Fibroblast of the aortic adventitia (primary cell): ENCODE data around the gene NUPR1. TPM values are rescaled to one million over a fixed set of nuclear protein-coding genes. Genes with fewer than 3 reads are reported as not detected.
"Not testable (repeated sequence)": the region's sequence is repeated elsewhere in the genome, so short reads cannot be mapped to it uniquely, and the experiment has no call there.

Source experiments
- DNase-seq: peaks from one replicate; pipeline ENCODE4 v3.0.0-alpha.2; 2010; ENCODE audit warnings: low read depth
- H3K4me3 ChIP-seq: 2 replicates; pipeline ENCODE4 v1.5.1; 2011; ENCODE audit warnings: low read depth, mild to moderate bottlenecking, control low read depth, low read length, moderate library complexity
- total RNA-seq: library from RNA; depleted of rRNA; stranded (reverse); fragments of >200 nt; gene quantifications from 2 replicates; pipeline ENCODE4 v1.2.3, GENCODE V29; 2012; ENCODE audit warnings: low replicate concordance
- TF ChIP-seq, protein P1 (sequence below): IDR thresholded peaks from 2 replicates; pipeline ENCODE4 v1.5.1; 2011; ENCODE audit warnings: mild to moderate bottlenecking, low read length, control low read depth, inconsistent platforms; ENCODE audit not compliant: insufficient read depth

Gene NUPR1
- total RNA-seq, 1 donor: 28.8 TPM

DNA sequence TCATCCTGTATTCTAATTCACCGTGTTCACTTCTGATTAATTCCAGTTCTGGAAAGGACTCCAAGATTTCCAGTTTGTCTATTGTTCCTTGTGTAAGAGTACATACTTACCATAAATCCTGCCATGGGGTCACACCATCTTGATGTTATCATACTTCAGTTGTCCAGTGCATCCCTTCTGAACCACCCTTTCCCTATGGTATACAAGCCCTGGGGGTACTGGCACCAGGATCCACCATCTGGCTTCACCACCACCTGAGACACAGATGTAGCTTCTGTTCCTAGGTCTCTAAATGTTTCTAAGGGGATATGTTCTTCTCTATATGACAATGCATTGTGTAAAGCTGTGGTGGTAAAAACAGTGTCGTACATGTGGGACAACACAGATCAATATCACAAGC lies 36.2 kb upstream of the NUPR1 start:
- no peak for DNase-seq
- H3K4me3 ChIP-seq: no peak overlapping the region
- TF ChIP-seq, protein P1, sequence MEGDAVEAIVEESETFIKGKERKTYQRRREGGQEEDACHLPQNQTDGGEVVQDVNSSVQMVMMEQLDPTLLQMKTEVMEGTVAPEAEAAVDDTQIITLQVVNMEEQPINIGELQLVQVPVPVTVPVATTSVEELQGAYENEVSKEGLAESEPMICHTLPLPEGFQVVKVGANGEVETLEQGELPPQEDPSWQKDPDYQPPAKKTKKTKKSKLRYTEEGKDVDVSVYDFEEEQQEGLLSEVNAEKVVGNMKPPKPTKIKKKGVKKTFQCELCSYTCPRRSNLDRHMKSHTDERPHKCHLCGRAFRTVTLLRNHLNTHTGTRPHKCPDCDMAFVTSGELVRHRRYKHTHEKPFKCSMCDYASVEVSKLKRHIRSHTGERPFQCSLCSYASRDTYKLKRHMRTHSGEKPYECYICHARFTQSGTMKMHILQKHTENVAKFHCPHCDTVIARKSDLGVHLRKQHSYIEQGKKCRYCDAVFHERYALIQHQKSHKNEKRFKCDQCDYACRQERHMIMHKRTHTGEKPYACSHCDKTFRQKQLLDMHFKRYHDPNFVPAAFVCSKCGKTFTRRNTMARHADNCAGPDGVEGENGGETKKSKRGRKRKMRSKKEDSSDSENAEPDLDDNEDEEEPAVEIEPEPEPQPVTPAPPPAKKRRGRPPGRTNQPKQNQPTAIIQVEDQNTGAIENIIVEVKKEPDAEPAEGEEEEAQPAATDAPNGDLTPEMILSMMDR: no peak

DNA sequence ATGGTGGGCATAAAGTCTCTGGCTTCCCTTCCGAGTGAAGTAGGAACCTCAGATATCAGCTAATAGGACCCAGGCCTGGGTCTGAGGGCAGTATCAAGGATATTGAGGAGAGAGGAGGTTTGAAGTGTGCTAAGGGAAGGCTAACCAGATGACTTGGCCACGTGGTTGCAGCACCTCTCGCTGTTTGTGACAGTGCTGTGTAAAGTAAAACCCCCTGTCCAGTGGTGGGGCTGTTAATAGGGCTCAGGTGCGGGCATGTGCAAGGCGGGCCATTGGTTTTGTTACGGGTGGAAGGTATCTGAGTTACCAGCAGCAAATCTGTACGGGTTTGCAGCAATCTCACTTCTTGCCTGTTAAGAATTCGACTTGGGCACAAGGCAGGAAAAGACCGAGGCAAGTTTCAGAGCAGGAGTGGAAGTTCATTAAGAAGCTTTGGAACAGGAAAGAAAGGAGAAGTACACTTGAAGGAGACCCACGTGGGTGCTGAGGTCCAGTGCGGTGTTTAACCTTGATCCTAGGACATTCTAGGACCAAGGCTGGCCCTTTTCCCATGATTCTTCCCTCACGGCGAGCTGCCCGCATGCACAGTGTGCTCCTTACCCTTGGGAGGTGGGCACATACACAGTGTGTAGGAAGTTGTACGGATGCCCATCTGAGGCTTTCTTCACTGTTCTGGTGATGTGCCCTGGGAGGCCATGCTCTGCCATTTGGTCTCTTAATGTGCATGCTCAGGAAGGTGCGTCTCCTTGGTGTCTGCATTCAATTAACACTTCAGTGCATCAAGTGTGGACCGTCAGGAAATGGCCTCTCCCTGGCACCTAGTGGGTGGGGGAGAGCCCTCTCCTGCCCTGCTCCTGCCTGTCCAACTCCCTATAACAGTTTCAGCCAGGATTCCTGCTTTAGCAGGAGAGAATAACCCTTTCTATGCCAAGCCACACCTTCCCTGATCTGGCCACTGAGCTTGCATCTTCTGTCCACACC lies 35.3 kb upstream of the NUPR1 start:
- TF ChIP-seq, protein P1: no peak
- DNase-seq: no peak
- no peak overlapping the region for H3K4me3 ChIP-seq

DNA sequence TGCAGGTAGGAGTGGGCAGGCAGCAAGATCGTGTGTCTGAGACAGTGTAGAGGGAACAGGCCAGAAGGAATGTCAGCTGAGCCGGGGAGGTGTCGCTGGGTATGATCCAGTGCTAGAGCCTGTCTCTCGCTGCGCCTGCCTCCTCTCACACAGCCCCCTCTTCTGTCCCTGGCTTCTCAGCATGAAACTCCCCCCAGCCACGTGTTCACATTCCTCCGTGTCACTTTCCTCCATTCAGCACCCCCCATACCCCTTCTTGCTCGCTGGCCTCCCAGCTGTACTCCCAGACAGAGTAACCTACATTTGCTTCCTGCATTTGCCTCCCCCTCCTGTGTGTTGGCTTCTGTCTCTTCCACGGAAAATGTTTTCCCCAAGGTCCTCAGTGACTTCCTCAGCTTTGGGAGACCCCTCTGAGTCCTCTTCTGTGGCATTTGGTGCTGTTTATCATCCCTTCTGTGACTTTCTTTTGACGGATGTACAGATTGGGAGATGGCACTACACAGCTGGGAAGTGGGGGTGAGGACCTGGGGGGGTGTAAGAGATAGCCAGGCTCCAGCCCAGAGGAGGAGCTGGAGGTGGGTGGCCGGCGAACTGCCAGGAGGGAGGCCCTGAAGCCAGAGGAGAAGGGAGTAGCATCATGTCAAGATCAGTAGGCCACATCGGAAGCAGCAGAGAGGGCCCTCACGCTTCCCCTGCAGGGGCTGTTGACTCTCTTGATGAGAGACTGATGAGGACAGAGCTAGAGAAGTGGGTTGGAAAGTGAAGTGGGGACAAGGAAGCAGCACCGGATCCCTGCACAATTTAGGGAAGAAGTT lies 34.1 kb upstream of the NUPR1 start:
- TF ChIP-seq, protein P1: no peak
- peak; percentile 4 for DNase-seq
- no peak overlapping the region for H3K4me3 ChIP-seq

DNA sequence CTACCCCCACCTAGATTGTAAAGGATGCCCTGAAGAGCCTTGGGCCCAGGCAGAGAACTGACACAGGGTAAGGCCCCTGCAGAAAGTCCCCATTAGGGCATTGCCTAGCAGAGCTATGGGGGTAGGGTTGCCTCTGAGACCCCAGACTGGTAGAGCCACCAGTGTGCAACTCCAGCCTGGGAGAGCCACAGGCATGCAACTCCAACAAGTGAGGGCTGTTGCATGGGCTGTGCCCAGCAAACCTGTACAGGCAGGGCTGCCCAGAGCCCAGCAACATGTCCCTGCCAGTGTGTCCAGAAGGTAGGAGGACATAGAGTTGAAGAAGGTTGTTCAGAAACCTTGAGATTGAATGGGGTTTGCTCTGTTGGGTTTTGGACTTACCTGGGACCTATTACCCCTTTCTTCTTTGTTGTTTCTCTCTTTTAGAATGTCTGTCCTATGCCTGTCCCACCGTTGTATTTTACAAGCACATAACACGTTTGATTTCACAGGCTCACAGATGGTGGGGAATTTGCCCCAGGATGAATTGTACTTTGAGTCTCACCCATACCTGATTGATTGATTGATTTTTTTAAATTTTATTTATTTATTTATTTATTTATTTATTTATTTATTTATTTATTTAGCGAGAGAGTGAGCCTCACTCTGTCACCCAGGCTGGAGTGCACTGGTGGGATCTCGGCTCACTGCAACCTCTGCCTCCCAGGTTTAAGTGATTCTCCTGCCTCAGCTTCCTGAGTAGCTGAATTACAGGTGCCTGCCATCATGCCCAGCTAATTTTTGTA lies 31.4 kb upstream of the NUPR1 start:
- no peak for DNase-seq
- H3K4me3 ChIP-seq: no peak overlapping the region
- TF ChIP-seq, protein P1: no peak

DNA sequence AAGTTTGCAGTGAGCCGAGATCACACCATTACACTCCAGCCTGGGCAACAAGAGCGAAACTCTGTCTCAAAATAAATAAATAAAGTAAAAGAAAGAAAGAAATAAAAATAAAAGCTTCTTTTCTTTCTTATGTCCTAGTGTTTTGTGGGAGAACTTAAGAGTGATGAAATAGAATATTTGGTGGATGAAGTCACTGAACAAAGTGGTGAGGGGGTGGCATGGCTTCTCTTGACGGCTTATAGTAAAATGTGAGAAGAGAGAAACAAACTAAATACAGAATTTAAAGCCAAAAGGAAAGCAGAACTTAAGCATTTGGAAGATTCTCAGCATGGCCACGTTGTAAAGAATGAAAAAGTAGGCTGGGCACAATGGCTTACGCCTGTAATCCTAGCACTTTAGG lies 30.2 kb upstream of the NUPR1 start:
- TF ChIP-seq, protein P1: no peak
- peak; percentile 19 for DNase-seq
- H3K4me3 ChIP-seq: no peak overlapping the region

DNA sequence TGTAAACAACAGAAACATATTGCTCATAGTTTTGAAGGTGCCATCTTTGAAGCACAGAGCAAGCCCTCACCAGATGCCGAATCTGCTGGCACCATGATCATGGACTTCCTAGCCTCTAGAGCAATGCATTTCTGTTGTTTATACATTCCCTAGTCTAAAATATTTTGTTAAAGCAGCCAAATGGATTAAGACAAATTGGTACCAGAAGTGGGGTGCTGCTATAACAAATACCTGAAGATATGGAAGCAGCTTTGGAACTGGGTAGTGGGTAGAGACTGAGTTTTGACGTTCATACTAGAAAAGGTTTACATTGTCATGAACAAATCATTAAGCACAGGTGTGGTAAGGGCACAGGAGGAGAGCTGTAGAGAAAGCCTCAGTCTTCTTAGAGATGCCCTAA lies 28.5 kb upstream of the NUPR1 start:
- TF ChIP-seq, protein P1: no peak
- no peak overlapping the region for H3K4me3 ChIP-seq
- DNase-seq: no peak

DNA sequence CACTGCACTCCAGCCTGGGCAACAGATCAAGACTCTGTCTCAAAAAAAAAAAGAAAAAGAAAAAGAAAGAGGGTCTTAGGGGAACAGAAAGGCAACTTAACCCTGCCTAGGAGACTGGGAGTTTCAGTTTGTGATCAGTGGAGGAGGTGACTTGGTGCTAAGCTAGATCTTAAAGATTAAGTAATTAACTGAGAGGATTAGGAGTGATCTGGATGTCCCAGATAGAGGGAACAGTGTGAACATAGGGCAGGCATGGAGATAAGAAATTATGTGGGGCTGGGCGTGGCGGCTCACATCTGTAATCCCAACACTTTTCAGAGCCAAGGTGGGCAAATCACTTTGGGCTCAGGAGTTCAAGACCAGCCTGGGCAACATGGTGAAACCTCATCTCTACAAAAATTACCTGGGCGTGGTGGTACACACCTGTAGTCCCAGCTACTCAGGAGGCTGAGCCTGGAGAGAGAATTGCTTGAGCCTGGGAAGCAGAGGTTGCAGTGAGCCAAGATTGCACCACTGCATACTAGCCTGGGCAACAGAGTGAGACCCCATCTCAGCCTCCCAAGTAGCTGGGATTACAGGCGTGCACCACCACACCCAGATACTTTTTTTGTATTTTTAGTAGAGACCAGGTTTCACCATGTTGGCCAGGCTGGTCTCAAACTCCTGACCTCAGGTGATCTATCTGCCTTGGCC lies 27.6 kb upstream of the NUPR1 start:
- DNase-seq, H3K4me3 ChIP-seq: not testable (repeated sequence)
